NCI-H524 treated with DMSO at 0.1 percent for 48 hours (cell line): ENCODE measurements around the gene MPPE1.
"Not testable (repeated sequence)": the region's sequence is repeated elsewhere in the genome, so short reads cannot be mapped to it uniquely, and the experiment has no call there.

Experiments
- DNase-seq: peaks from one replicate; lab custom pipeline; 2025; lab: John Stamatoyannopoulos, UW

The MPPE1 gene

GRCh38 chr18:11925800-11926481 lies 17.8 kb upstream of the MPPE1 start:
- DNase-seq: no peak

GRCh38 chr18:11923450-11923849 lies 15.3 kb upstream of the MPPE1 start:
- DNase-seq: no peak

- not testable (repeated sequence) for DNase-seq
Observed at GRCh38 chr18:11919522-11919921, 11.4 kb upstream of the MPPE1 start.

- DNase-seq: not testable (repeated sequence)
Observed at GRCh38 chr18:11916880-11917279, 8.8 kb upstream of the MPPE1 start.

GRCh38 chr18:11909591-11910026 lies 1.5 kb upstream of the MPPE1 start:
- no peak for DNase-seq

GRCh38 chr18:11909061-11909455 lies 941 bp upstream of the MPPE1 start:
- DNase-seq: no peak

GRCh38 chr18:11906926-11907874 lies 917 bp downstream of the MPPE1 start:
- DNase-seq: no peak

- DNase-seq: no peak
Observed at GRCh38 chr18:11906176-11906575, 1.9 kb downstream of the MPPE1 start.

- DNase-seq: no peak
Observed at GRCh38 chr18:11905613-11906012, 2.5 kb downstream of the MPPE1 start.

- no peak for DNase-seq
Observed at GRCh38 chr18:11902522-11903292, 5.4 kb downstream of the MPPE1 start.

GRCh38 chr18:11901826-11902438 lies 6.2 kb downstream of the MPPE1 start:
- no peak for DNase-seq

GRCh38 chr18:11899063-11899462 lies 9.1 kb downstream of the MPPE1 start:
- DNase-seq: no peak

GRCh38 chr18:11897781-11898180 lies 10.3 kb downstream of the MPPE1 start:
- no peak for DNase-seq

- DNase-seq: not testable (repeated sequence)
Observed at GRCh38 chr18:11892438-11892837, 15.7 kb downstream of the MPPE1 start.

GRCh38 chr18:11891737-11892136 lies 16.4 kb downstream of the MPPE1 start:
- DNase-seq: no peak

GRCh38 chr18:11889284-11889683 lies 18.8 kb downstream of the MPPE1 start:
- DNase-seq: no peak

GRCh38 chr18:11888726-11889125 lies 19.4 kb downstream of the MPPE1 start:
- DNase-seq: no peak

- no peak for DNase-seq
Observed at GRCh38 chr18:11887328-11888128, 20.6 kb downstream of the MPPE1 start.

GRCh38 chr18:11886577-11887110 lies 21.5 kb downstream of the MPPE1 start:
- no peak for DNase-seq

GRCh38 chr18:11885278-11885947 lies 22.7 kb downstream of the MPPE1 start:
- DNase-seq: no peak
